ENCODE data around the gene ZDHHC16.

ZDHHC16 gene

GRCh38 chr10:97407211-97407951, 38.6 kb upstream of the ZDHHC16 start:
- H3K27ac ChIP-seq (ENCODE audit: low read length): peak overlapping the region; percentile 27; the same call in 1 of the 2 replicates
- H3K4me2 ChIP-seq (ENCODE audit: low read depth, low read length): peak overlapping the region; percentile 77
- peaks cover 10% of the 10 kb centered on the region for H3F3A ChIP-seq (ENCODE audit: insufficient read depth, low read length)
- H3K79me2 ChIP-seq (ENCODE audit: low read length): no peaks in the 10 kb centered on the region
- peak overlapping the region; percentile 19; the same call in 1 of the 2 replicates for H3K9ac ChIP-seq (ENCODE audit: low read length)
- no peaks in the 10 kb centered on the region for H3K9me2 ChIP-seq (replicated peaks; ENCODE audit: insufficient read depth, low read length)
- peak overlapping the region; percentile 39; the same call in 1 of the 2 replicates for H3K4me3 ChIP-seq (ENCODE audit: low read length)
- peaks cover 5% of the 10 kb centered on the region for H3K4me1 ChIP-seq (ENCODE audit: low read length)
- H3K9me3 ChIP-seq (replicated peaks; ENCODE audit: insufficient read depth, low read length): no peaks in the 10 kb centered on the region
- DNase-seq: peak; percentile 87
- no peaks in the 10 kb centered on the region for H3K36me3 ChIP-seq (replicated peaks; ENCODE audit: insufficient read depth, low read length)
- H4K20me1 ChIP-seq (ENCODE audit: insufficient read depth, low read length): no peaks in the 10 kb centered on the region
- no peaks in the 10 kb centered on the region for H3K27me3 ChIP-seq (replicated peaks; ENCODE audit: insufficient read depth, low read length)
- peak overlapping the region; percentile 85 for H2AFZ ChIP-seq (ENCODE audit: low read length)
- TF ChIP-seq, protein P1, sequence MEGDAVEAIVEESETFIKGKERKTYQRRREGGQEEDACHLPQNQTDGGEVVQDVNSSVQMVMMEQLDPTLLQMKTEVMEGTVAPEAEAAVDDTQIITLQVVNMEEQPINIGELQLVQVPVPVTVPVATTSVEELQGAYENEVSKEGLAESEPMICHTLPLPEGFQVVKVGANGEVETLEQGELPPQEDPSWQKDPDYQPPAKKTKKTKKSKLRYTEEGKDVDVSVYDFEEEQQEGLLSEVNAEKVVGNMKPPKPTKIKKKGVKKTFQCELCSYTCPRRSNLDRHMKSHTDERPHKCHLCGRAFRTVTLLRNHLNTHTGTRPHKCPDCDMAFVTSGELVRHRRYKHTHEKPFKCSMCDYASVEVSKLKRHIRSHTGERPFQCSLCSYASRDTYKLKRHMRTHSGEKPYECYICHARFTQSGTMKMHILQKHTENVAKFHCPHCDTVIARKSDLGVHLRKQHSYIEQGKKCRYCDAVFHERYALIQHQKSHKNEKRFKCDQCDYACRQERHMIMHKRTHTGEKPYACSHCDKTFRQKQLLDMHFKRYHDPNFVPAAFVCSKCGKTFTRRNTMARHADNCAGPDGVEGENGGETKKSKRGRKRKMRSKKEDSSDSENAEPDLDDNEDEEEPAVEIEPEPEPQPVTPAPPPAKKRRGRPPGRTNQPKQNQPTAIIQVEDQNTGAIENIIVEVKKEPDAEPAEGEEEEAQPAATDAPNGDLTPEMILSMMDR (IDR thresholded peaks at IDR 0.05; ENCODE audit: low read length): peak; percentile 83
- TF ChIP-seq EZH2phosphoT487 (IDR thresholded peaks at IDR 0.05; ENCODE audit: low read length): no peak

DNA sequence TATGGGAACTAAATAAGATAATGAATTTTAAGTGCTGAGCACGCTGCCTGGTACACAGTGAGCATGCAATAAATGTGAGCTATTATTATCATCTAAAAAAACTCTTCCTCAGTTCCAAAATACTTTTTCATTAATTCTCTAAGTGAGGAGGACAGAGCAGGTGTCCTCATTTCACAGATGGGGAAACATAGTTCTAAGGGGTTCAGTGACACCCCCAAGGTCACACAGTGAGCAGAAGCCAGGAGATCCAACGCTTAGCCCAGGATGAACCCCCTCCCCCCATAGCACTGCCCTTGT, 38.1 kb upstream of the ZDHHC16 start:
- Histone ChIP-seq H3K9me2 (replicated peaks; ENCODE audit: insufficient read depth, low read length) (no peaks in the 10 kb centered on the region), H3K9ac (ENCODE audit: low read length) (0 out of 2 replicates have a peak overlapping the region, but pooled peaks have one; percentile 19), H3K27ac (ENCODE audit: low read length) (peak overlapping the region; percentile 27; the same call in 1 of the 2 replicates), H3K4me3 (ENCODE audit: low read length) (peak overlapping the region; percentile 39; the same call in 1 of the 2 replicates), H3F3A (ENCODE audit: insufficient read depth, low read length) (peaks cover 16% of the 10 kb centered on the region), H4K20me1 (ENCODE audit: insufficient read depth, low read length) (no peaks in the 10 kb centered on the region), H3K27me3 (replicated peaks; ENCODE audit: insufficient read depth, low read length) (no peaks in the 10 kb centered on the region), H3K36me3 (replicated peaks; ENCODE audit: insufficient read depth, low read length) (no peaks in the 10 kb centered on the region), H3K4me2 (ENCODE audit: low read depth, low read length) (peak overlapping the region; percentile 77), H3K79me2 (ENCODE audit: low read length) (no peaks in the 10 kb centered on the region), H3K9me3 (replicated peaks; ENCODE audit: insufficient read depth, low read length) (no peaks in the 10 kb centered on the region), H2AFZ (ENCODE audit: low read length) (peak overlapping the region; percentile 85), H3K4me1 (ENCODE audit: low read length) (peaks cover 10% of the 10 kb centered on the region)
- DNase-seq: no peak
- TF ChIP-seq, protein P1 (IDR thresholded peaks at IDR 0.05; ENCODE audit: low read length): no peak
- TF ChIP-seq EZH2 (optimal IDR thresholded peaks at IDR 0.05; ENCODE audit: low read depth, low read length): no peak
- TF ChIP-seq EZH2phosphoT487 (IDR thresholded peaks at IDR 0.05; ENCODE audit: low read length): no peak

DNA sequence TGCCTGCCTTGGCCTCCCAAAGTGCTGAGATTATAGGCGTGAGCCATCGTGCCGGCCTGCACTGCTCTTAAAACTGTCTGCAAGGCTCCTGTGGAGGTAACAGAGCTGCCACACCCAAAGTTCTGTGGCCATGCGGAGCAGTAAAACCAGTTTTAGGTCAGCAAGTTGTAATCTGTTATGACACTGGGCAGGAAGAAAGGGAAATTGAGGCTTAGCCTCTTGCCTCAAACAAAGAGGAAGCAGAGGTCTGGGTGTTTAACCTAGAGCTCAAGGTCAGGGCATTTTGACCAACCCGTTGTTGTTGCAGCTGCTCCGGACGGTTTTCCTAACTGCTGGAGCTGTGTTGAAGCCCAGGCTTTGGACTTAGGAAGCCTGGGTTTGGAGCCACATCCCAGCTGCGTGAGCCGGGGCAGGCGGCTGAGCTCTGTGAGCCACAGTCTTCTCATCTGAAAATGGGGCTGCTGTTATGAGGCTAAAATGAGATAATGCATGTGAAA, 37.4 kb upstream of the ZDHHC16 start:
- Histone ChIP-seq H3K9ac (ENCODE audit: low read length) (no peak overlapping the region), H3K9me2 (replicated peaks; ENCODE audit: insufficient read depth, low read length) (no peaks in the 10 kb centered on the region), H3K4me1 (ENCODE audit: low read length) (peaks cover 16% of the 10 kb centered on the region), H3K27ac (ENCODE audit: low read length) (no peak overlapping the region), H3K4me2 (ENCODE audit: low read depth, low read length) (no peak overlapping the region), H3F3A (ENCODE audit: insufficient read depth, low read length) (peaks cover 22% of the 10 kb centered on the region), H3K9me3 (replicated peaks; ENCODE audit: insufficient read depth, low read length) (no peaks in the 10 kb centered on the region), H2AFZ (ENCODE audit: low read length) (no peak overlapping the region), H3K79me2 (ENCODE audit: low read length) (no peaks in the 10 kb centered on the region), H3K27me3 (replicated peaks; ENCODE audit: insufficient read depth, low read length) (no peaks in the 10 kb centered on the region), H4K20me1 (ENCODE audit: insufficient read depth, low read length) (no peaks in the 10 kb centered on the region), H3K36me3 (replicated peaks; ENCODE audit: insufficient read depth, low read length) (no peaks in the 10 kb centered on the region), H3K4me3 (ENCODE audit: low read length) (no peak overlapping the region)
- TF ChIP-seq EZH2phosphoT487 (IDR thresholded peaks at IDR 0.05; ENCODE audit: low read length) (no peak), EZH2 (optimal IDR thresholded peaks at IDR 0.05; ENCODE audit: low read depth, low read length) (no peak)
- TF ChIP-seq, protein P1 (IDR thresholded peaks at IDR 0.05; ENCODE audit: low read length): no peak
- no peak for DNase-seq

All from MM.1S (cell line).